DND-41 (cell line): ENCODE measurements around the gene SLC49A4.

Experiments
- CTCF ChIP-seq: IDR thresholded peaks from 2 replicates; pipeline ENCODE4 v1.5.1; 2012; ENCODE audit warnings: borderline replicate concordance, low read length, moderate library complexity, mild to moderate bottlenecking; ENCODE audit not compliant: poor library complexity, severe bottlenecking; ENCODE audit errors: extremely low read depth
- EZH2 ChIP-seq: IDR thresholded peaks from 3 replicates; pipeline ENCODE4 v1.6.1; 2012; ENCODE audit warnings: borderline replicate concordance, low read depth, mild to moderate bottlenecking, moderate library complexity, low read length, inconsistent platforms; ENCODE audit not compliant: severe bottlenecking

- no peak for TF ChIP-seq CTCF
- no peak for TF ChIP-seq EZH2
These were observed 17.3 kb upstream of the SLC49A4 start for GRCh38 chr3:122777563-122777962.
